Breast epithelium (tissue), 4 donors: Measurements from ENCODE around the gene ATXN1. TPM values are rescaled to one million over a fixed set of nuclear protein-coding genes. Genes with fewer than 3 reads are reported as not detected.

Experiments
- DNase-seq, 2 donors: peaks; one replicate each; pipeline ENCODE4 v3.0.0-alpha.2; 2019; ENCODE audit warnings: low spot score in 2 of 2
- H3K27ac ChIP-seq, 2 donors: fragments of 200-600 bp; sonication (generic) in 1 of 2; one replicate each; pipeline ENCODE4 v1.5.1; 2016 to 2019; ENCODE audit warnings: mild to moderate bottlenecking in 1 of 2
- H3K27me3 ChIP-seq, 2 donors: fragments of 200-600 bp; sonication (generic) in 1 of 2; one replicate each; pipeline versions ENCODE4 v1.5.1 to v1.6.0; 2017 to 2019; ENCODE audit warnings: control low read depth in 1 of 2, mild to moderate bottlenecking in 1 of 2
- H3K36me3 ChIP-seq: fragments of 200-600 bp; one replicate; pipeline ENCODE4 v1.5.1; 2019
- H3K4me1 ChIP-seq, 2 donors: fragments of 200-600 bp; sonication (generic); one replicate each; pipeline ENCODE4 v1.5.1; 2016 to 2019; ENCODE audit warnings: control low read depth in 1 of 2
- H3K4me3 ChIP-seq, 3 donors: fragments of 200-600 bp; sonication (generic); 1 replicate in 2 of 3; 2 replicates in 1 of 3; pipeline ENCODE4 v1.5.1; 2016 to 2019; ENCODE audit warnings: mild to moderate bottlenecking in 3 of 3, moderate library complexity in 2 of 3
- H3K9me3 ChIP-seq, 2 donors: fragments of 200-600 bp; sonication (generic) in 1 of 2; one replicate each; pipeline ENCODE4 v1.5.1; 2016 to 2019; ENCODE audit warnings: control low read depth in 1 of 2
- POLR2A ChIP-seq: fragments of 450-650 bp; IDR thresholded peaks from one replicate; pipeline ENCODE4 v1.6.1; 2016; ENCODE audit warnings: antibody characterized with exemption, mild to moderate bottlenecking, moderate library complexity
- POLR2AphosphoS5 ChIP-seq, 3 donors: sonication (generic); formaldehyde crosslinking; IDR thresholded peaks; one replicate each; pipeline ENCODE4 v1.6.1; 2017; ENCODE audit warnings: antibody characterized with exemption in 3 of 3
- intact Hi-C: fragments of 100-400 bp; cut with DNase I; formaldehyde crosslinking; loops from one replicate; pipeline ENCODE4 v1.15.1; 2023; ENCODE audit warnings: low total_unique reads
- total RNA-seq, 3 donors: library from RNA; depleted of rRNA; stranded (reverse); fragments of >200 nt; gene quantifications; one replicate each; pipeline ENCODE4 v1.1.0, GENCODE V29; 2016
- TF ChIP-seq, protein P1 (sequence below), 3 donors: fragments of 450-650 bp; IDR thresholded peaks; one replicate each; pipeline ENCODE4 v1.5.1; 2016 to 2017; ENCODE audit warnings: antibody characterized with exemption in 3 of 3, mild to moderate bottlenecking in 3 of 3, moderate library complexity in 3 of 3

Gene ATXN1
- total RNA-seq, 3 donors from 2014 or later: 26.7 to 63.2 (median 37.4) TPM

DNA sequence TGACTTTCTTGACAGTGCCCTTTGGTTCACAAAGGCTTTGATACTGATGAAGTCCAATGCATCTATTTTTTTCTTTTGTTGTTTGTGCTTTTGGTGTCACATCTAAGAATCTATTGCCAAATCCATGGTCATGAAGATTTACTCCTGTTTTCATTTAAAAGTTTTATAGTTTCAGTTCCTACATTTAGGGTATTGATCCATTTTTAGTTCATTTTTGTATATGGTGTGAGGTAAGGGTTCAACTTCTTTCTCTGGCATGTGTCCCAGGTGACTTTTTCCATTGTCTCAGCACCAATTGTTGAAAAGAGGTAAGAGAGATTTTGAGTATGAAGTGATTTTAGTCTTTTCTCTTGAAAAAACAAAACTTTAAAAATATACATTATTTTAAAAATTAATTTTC lies 262.3 kb downstream of the ATXN1 start:
- DNase-seq: no peak
- H3K27ac ChIP-seq: no peak overlapping the region
- H3K27me3 ChIP-seq: no peaks in the 10 kb centered on the region
- no peak overlapping the region for H3K4me3 ChIP-seq
- H3K4me1 ChIP-seq: no peaks in the 10 kb centered on the region
- intact Hi-C loops: no loop called here
- H3K9me3 ChIP-seq: no peaks in the 10 kb centered on the region
- H3K36me3 ChIP-seq: no peaks in the 10 kb centered on the region
- TF ChIP-seq, protein P1, sequence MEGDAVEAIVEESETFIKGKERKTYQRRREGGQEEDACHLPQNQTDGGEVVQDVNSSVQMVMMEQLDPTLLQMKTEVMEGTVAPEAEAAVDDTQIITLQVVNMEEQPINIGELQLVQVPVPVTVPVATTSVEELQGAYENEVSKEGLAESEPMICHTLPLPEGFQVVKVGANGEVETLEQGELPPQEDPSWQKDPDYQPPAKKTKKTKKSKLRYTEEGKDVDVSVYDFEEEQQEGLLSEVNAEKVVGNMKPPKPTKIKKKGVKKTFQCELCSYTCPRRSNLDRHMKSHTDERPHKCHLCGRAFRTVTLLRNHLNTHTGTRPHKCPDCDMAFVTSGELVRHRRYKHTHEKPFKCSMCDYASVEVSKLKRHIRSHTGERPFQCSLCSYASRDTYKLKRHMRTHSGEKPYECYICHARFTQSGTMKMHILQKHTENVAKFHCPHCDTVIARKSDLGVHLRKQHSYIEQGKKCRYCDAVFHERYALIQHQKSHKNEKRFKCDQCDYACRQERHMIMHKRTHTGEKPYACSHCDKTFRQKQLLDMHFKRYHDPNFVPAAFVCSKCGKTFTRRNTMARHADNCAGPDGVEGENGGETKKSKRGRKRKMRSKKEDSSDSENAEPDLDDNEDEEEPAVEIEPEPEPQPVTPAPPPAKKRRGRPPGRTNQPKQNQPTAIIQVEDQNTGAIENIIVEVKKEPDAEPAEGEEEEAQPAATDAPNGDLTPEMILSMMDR (IDR thresholded peaks at IDR 0.05): no peak
- TF ChIP-seq POLR2AphosphoS5 (IDR thresholded peaks at IDR 0.05): no peak
- TF ChIP-seq POLR2A: no peak

DNA sequence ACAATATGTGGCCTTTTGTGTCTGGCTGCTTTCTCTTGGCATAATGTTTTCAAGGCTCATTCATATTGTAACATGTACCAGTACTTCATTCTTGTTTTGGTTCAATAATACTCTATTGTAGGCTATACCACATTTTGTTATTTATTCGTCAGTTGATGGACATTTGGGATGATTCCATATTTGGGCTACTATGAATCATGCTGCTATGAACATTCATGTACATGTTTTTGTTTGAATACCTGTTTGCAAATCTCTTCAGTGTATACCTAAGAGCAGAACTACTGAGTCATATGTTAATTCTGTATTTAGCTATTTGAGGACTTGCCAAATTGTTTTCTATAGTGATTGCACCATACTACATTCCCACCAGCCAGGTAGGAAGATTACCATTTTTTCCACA lies 263.0 kb downstream of the ATXN1 start:
- H3K36me3 ChIP-seq: no peaks in the 10 kb centered on the region
- no peaks in the 10 kb centered on the region for H3K9me3 ChIP-seq
- H3K4me3 ChIP-seq: no peak overlapping the region
- TF ChIP-seq POLR2A: no peak
- intact Hi-C loops: no loop called here
- no peak for DNase-seq
- H3K4me1 ChIP-seq: no peaks in the 10 kb centered on the region
- no peaks in the 10 kb centered on the region for H3K27me3 ChIP-seq
- H3K27ac ChIP-seq: no peak overlapping the region

DNA sequence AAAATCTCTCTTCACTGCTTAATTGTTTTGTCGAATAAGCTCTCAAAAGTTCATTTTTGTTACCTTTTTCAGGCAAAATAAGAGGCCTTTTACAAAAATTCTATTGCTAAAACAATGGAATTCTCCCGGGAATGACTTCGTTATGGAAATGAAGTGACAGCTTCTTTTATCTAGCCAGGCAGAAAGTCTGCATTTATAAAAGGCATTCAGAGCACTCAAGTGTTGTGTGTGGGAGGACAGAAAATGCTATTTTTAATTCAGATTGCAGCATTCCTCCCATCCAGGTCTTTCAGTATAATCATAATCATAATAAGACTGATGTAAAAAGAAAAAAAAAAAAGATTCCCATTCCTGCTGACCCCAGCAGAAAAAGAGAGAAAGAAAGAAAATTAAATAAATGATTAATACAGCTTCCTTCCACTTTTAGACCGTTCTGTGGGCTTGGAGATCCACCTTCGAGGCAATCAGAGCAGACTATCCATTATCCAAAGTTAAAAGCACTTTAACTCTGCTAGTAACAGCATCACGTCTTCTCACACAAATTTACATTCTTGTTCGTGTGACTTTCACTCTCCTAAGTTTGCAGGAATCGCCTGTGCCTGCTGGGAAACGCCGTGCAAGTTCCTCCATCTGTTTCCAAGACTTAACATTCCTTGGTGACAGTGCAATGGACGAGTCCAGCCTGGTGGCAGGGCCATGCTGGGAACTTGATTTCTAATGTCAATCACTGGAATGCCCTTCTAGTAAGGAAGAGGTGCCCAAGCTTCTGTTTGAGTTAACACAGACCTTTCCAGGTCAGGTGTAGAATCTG lies 264.1 kb downstream of the ATXN1 start:
- intact Hi-C loops: no loop called here
- Histone ChIP-seq H3K9me3 (no peaks in the 10 kb centered on the region), H3K27ac (no peak overlapping the region), H3K4me3 (no peak overlapping the region), H3K4me1 (no peaks in the 10 kb centered on the region), H3K36me3 (no peaks in the 10 kb centered on the region), H3K27me3 (no peaks in the 10 kb centered on the region)
- no peak for DNase-seq
- TF ChIP-seq POLR2A (no peak), POLR2AphosphoS5 (IDR thresholded peaks at IDR 0.05) (no peak)
- TF ChIP-seq, protein P1 (IDR thresholded peaks at IDR 0.05): no peak

DNA sequence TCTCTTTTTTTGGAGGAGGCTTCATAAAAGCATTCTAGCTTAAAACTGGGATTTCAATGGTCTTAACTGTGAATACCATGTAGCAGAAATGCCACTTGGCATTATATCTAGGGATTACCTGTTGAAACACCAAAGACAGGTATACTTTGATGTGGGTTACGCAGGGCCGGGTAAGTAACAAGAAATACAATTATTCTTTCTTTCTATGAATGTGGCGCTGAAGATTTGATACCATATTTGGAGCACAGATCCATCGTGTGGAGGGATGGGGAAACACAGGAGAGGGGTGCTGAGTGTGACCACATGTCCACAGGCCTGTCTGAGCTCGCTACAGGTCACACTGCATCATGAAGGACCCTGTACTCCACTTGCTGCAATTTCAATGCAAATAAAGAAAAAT lies 265.1 kb downstream of the ATXN1 start:
- TF ChIP-seq, protein P1 (IDR thresholded peaks at IDR 0.05): no peak
- TF ChIP-seq POLR2AphosphoS5 (IDR thresholded peaks at IDR 0.05) (no peak), POLR2A (no peak)
- no peaks in the 10 kb centered on the region for H3K9me3 ChIP-seq
- H3K36me3 ChIP-seq: no peaks in the 10 kb centered on the region
- intact Hi-C loops: no loop called here
- DNase-seq: peak in 1 of 2 donors; percentile 39
- H3K27me3 ChIP-seq: no peaks in the 10 kb centered on the region
- H3K4me1 ChIP-seq: no peaks in the 10 kb centered on the region
- no peak overlapping the region for H3K4me3 ChIP-seq
- H3K27ac ChIP-seq: no peak overlapping the region

DNA sequence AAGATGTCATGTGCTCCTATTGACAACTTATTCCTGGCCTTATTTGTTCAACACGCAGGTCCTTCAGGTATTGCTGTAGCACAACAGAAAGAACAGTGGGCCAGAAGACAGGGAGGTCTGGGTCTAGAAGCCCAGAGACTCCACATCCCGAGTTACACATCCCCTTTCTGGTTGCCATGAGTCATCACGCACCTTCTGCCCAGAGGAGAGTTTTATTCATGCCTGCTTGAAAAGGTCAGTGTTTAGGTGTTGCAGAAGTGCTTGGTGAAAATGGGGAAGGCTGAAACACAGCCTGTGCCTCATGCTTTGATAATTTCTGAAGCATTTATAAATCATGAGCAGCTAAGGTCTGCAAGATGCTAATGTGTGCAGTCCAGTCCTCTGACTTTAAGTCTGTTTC lies 266.5 kb downstream of the ATXN1 start:
- no peaks in the 10 kb centered on the region for H3K36me3 ChIP-seq
- no peak overlapping the region for H3K4me3 ChIP-seq
- H3K27ac ChIP-seq: no peak overlapping the region
- intact Hi-C loops: no loop called here
- TF ChIP-seq, protein P1 (IDR thresholded peaks at IDR 0.05): no peak
- TF ChIP-seq POLR2AphosphoS5 (IDR thresholded peaks at IDR 0.05): no peak
- no peak for TF ChIP-seq POLR2A
- no peaks in the 10 kb centered on the region for H3K4me1 ChIP-seq
- no peaks in the 10 kb centered on the region for H3K9me3 ChIP-seq
- no peak for DNase-seq
- H3K27me3 ChIP-seq: no peaks in the 10 kb centered on the region
